K562 (cell line): ENCODE measurements around the gene ORAI3. TPM values are rescaled to one million over a fixed set of nuclear protein-coding genes. Genes with fewer than 3 reads are reported as not detected.

Source experiments
- ATF1 ChIP-seq, 2 experiments: fragments of 450-650 bp in 1 of 2; IDR thresholded peaks; 2 replicates each; pipeline ENCODE4 v1.6.1; 2016; ENCODE audit warnings: missing compliant biosample characterization in 1 of 2, missing genetic modification characterization in 1 of 2
- E4F1 ChIP-seq: fragments of 250-450 bp; sonication (Bioruptor Pico); IDR thresholded peaks from 2 replicates; pipeline ENCODE4 v1.5.0; 2021; ENCODE audit warnings: mild to moderate bottlenecking, borderline replicate concordance
- ELF1 ChIP-seq: fragments of 200-800 bp; sonication (Bioruptor generic); IDR thresholded peaks from 2 replicates; pipeline ENCODE4 v1.6.1; 2016; ENCODE audit warnings: missing genetic modification characterization, missing compliant biosample characterization
- MGA ChIP-seq: fragments of 450-650 bp; IDR thresholded peaks from 2 replicates; pipeline ENCODE4 v1.6.1; 2016; ENCODE audit warnings: mild to moderate bottlenecking, moderate library complexity
- MXD1 ChIP-seq: fragments of 250-450 bp; sonication (Bioruptor Pico); IDR thresholded peaks from 2 replicates; pipeline ENCODE4 v1.8.0; 2021; ENCODE audit warnings: borderline replicate concordance, mild to moderate bottlenecking, moderate library complexity; ENCODE audit not compliant: poor library complexity, severe bottlenecking
- ZNF398 ChIP-seq: fragments of 250-450 bp; sonication (Bioruptor Pico); IDR thresholded peaks from 2 replicates; pipeline ENCODE4 v1.8.0; 2021; ENCODE audit warnings: moderate library complexity, mild to moderate bottlenecking, inconsistent platforms
- ZNF436 ChIP-seq: fragments of 250-450, 450-650 bp; sonication (Bioruptor Pico); formaldehyde crosslinking; IDR thresholded peaks from 2 replicates; pipeline ENCODE4 v1.7.0; 2020; ENCODE audit warnings: mild to moderate bottlenecking
- ZNF589 ChIP-seq: fragments of 200-800 bp; sonication (Bioruptor generic); IDR thresholded peaks from 2 replicates; pipeline ENCODE4 v1.6.1; 2016; ENCODE audit warnings: low read depth, missing genetic modification characterization, missing compliant biosample characterization
- polyA plus RNA-seq, 8 experiments: library from polyadenylated mRNA; depleted of rRNA in 4 of 8; stranded (reverse) in 5 of 8; unstranded in 3 of 8; fragments of >200 nt; fragmentation: Nextera tagmentation in 2 of 8; fragmentation: Illumina TruSeq in 1 of 8; extraction: Ambion mirVana in 2 of 8; extraction: Trizol in 1 of 8; gene quantifications; 2 replicates each; pipeline versions ENCODE4 v1.2.1 to v1.2.3, GENCODE V29; 2011 to 2014; ENCODE audit warnings: inconsistent platforms in 1 of 8, missing spikeins in 1 of 8
- total RNA-seq, 7 experiments: library from RNA; depleted of rRNA in 6 of 7; stranded (reverse); fragments of >200 nt in 6 of 7; fragmentation: Illumina TruSeq in 2 of 7; extraction: Trizol in 2 of 7; gene quantifications; 2 replicates each; pipeline versions ENCODE4 v1.2.1 to v1.2.3, GENCODE V29; 2011 to 2021; ENCODE audit warnings: low replicate concordance in 1 of 7

The ORAI3 gene
- total and polyA plus RNA-seq, 9 of the 15 experiments (the other 6 are each of a cell fraction or from before 2014, with no cell fraction given) = 4.9 to 23.3 (median 14.1) TPM

- 0 out of 2 replicates have a peak, but pooled peaks have one; percentile 19 for TF ChIP-seq MGA
- TF ChIP-seq E4F1 (CRISPR knock-in tag) = no peak
- TF ChIP-seq ELF1 (tag) = no peak; the same call in 1 of the 2 replicates
- no peak for TF ChIP-seq MXD1
- no peak for TF ChIP-seq ZNF398
- no peak for TF ChIP-seq ZNF436 (CRISPR knock-in tag)
- no peak for TF ChIP-seq ZNF589
- no peak for TF ChIP-seq ATF1 (CRISPR knock-in tag; IDR thresholded peaks at IDR 0.05)
- peak; percentile 43 for TF ChIP-seq ATF1 (tag; IDR thresholded peaks at IDR 0.05)
These were observed 44.3 kb downstream of the ORAI3 start (continued) for GRCh38 chr16:30992931-30993816.
